GM03348 (cell line): ENCODE data around the gene DYNC1I1.

Experiments used
- DNase-seq: peaks from one replicate; pipeline ENCODE4 v3.0.0; 2012; ENCODE audit warnings: low spot score

Gene DYNC1I1

DNA sequence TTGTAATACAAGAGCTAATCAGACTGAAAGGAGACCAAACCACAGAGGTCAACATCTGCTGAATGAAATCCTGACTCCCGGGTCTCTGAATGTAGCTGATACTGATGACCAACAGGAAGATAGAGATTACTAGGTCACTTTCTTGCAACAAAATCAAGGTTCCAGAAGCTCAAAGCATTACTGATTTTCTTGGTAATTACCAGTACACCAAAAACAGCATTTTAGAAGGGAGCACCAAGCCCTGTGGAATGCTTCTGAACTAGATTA is 371.8 kb downstream of the DYNC1I1 start:
- no peak for DNase-seq
